Stimulated activated CD8-positive, alpha-beta memory T cell treated with anti-CD3 and anti-CD28 coated beads, Interleukin-7, amount 100 ng/mL, for 24 hours (primary cell): ENCODE data around the gene RBL2.
"Not testable (repeated sequence)": the region's sequence is repeated elsewhere in the genome, so short reads cannot be mapped to it uniquely, and the experiment has no call there.

Experiments used
- DNase-seq: peaks from one replicate; pipeline ENCODE4 v3.0.0-alpha.2; 2020; ENCODE audit warnings: low read depth

RBL2 gene

DNA sequence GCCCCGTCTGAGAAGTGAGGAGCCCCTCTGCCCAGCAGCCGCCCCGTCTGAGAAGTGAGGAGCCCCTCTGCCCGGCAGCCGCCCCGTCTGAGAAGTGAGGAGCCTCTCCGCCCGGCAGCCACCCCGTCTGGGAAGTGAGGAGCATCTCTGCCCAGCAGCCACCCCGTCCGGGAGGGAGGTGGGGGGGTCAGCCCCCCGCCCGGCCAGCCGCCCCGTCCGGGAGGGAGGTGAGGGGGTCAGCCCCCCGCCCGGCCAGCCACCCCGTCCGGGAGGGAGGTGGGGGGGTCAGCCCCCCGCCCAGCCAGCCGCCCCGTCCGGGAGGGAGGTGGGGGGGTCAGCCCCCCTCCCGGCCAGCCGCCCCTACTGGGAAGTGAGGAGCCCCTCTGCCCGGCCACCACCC, 105.1 kb downstream of the RBL2 start:
- DNase-seq, result not testable (repeated sequence)

DNA sequence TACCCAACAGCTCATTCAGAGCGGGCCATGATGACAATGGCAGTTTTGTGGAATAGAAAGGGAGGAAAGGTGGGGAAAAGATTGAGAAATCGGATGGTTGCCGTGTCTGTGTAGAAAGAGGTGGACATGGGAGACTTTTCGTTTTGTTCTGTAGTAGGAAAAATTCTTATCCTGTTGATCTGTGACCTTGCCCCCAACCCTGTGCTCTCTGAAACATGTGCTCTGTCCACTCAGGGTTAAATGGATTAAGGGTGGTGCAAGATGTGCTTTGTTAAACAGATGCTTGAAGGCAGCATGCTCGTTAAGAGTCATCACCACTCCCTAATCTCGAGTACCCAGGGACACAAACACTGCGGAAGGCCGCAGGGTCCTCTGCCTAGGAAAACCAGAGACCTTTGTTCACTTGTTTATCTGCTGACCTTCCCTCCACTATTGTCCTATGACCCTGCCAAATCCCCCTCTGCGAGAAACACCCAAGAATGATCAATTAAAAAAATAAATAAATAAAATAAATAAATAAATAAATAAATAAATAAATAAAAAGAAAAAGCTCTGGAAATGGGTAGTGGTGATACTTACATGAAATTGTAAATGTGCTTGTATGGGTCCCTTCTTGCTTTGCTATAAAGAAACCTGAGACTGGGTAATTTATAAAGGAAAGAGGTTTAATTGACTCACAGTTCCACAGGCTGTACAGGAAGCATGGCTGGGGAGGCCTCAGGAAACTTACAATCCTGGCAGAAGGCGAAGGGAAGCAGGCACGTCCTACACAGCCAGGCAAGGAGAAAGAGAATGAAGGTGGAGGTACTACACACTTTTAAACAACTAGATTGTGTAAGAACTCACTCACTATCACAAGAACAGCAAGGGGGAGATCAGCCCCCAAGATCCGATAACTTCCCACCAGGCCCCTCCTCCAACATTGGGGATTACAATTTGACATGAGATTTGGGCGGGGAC, 105.8 kb downstream of the RBL2 start:
- not testable (repeated sequence) for DNase-seq
